ENCODE data around the gene SLX4IP. TPM values are rescaled to one million over a fixed set of nuclear protein-coding genes. Genes with fewer than 3 reads are reported as not detected.

Gene SLX4IP
- total RNA-seq, 1 experiment from 2014 or later, result 7.0 TPM

DNA sequence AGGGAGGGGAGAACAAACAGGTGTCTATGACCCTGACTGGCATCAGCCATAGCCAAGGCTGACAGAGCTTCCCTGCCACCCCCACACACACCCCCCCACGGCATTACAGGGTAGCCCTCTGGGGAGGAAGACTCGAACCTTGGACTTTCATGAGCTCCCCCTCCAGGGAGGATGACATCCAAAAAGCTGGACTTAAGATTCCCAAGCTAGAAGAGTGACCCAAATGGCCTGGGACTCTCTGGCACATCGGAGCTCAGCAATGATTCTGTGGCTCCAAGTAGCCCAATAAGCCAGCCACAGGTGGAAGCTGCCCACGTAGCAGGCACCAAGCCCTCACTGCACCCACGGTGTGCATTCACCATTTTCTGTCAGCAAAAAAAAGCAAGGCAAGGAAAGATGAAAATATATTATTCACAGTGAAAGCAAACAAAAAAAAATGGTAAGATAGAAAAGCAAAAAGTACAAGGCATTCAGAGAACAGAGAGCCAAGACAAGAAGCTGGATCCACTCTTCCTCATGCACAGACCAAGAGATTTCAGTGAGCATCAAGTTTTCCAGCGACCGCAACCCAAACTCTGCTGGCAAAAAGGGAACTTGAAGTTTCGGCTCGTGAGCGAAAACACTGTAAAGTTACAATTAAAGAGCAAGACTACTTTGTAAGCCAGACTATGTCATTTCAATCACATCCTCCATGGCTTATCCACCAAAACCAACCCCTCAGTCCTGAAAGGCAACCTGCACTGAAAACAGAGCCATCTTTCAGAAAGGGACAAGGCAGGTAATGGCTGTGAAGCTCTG is 227.8 kb downstream of the SLX4IP start:
- DNase-seq (ENCODE audit: low read depth), result no peak

DNA sequence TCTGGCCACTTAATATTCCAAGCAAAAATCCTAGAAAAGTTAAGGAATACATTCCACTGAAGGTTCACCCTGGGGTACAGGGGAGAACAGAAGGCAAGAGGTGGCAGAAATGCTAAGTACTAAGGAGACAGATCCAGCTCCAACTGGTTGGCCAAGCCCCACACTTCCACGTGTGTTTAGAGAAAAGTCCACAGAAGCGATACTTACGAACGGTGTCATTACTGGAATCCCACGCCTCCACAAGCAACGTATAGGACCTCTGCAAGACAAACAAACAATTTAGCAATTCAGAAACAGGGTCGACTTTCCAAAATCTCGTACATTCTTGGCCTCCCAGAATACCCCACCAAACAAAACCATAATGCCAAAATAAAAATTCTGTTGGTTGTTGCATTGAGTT is 228.7 kb downstream of the SLX4IP start:
- no peak for DNase-seq (ENCODE audit: low read depth)

DNA sequence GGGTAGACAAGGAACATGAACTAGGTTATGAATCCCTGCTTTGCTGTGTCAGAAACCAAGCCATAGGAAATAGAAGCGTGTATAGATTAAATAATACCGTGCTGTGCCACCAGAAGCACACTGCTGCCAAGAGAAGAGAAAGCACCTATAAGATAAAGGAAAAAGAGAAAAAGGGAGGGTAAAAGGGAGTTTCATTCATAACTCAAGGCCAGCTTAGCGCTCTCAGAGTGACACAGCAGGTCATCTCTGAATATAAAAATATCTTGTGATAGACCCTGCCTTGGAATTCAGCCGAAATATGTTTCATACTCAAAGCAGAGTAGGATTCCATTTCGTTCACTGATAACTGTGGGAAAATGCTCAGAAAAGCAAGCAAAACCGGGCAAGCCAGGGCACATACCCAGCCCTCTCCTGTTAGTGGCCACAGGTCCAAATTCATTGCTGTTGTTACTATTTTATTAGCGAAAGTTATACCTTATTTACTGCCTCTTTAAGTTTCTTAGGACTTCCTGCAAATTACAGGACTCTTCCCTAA is 230.0 kb downstream of the SLX4IP start:
- DNase-seq (ENCODE audit: low read depth), result no peak

DNA sequence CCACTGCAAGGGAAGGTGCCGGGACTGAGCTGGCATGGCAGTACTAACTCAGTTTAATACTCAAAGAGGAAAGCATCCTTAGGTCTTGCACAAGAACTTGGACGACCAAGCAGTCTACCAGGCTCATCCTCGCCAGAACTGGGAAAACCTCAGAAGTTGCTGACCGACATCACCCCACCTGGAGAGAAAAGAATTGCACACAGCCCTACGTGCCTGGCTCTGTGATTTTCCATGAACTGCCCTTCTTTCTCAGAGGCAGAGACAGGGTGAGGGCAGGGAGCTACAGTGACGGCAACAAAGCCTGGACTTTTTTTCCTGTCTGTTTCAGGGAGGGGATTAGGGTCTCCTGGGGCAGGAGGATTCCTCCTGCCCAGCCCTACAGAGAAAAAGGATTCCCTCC is 230.7 kb downstream of the SLX4IP start:
- DNase-seq (ENCODE audit: low read depth), result no peak

DNA sequence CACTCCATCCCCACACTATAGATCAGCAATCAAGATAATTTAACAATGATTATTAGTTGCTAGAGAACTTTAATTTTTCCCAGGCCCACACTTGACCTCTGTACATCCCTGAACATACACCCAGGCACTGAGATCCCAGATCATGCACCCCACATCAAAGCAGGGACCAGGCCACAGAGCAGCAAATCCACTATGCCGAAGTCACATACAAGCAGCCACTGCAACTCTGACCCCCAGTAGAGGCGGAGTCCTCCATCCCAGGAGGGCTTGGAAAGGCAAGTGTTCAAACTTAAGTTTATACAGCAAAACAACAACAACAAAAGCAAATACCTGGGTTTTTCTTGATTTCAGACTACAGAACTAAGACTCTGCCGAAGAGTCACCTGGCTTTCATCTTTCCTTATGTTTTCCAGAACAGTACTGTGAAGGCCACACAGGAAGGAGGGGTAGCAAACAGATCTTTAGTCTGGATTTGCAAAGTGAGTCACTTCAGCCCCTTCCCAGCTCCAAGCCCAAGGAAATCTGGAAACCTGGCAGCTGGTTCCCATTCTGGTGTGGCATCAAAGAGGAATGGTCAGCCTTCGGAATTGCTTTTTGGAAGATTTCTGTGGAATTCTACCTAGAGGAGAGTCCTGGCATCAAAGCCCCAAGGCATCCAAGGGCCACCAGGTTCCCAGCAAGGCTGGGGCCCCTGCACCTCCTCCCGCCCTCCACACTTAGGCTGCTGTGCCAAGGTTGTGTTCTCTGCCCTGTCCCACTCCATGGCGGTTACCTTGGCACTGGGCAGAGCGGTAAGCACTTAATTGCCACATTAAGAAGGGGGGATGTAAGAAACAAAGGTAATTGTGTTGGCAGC is 231.3 kb downstream of the SLX4IP start:
- DNase-seq (ENCODE audit: low read depth), result no peak

DNA sequence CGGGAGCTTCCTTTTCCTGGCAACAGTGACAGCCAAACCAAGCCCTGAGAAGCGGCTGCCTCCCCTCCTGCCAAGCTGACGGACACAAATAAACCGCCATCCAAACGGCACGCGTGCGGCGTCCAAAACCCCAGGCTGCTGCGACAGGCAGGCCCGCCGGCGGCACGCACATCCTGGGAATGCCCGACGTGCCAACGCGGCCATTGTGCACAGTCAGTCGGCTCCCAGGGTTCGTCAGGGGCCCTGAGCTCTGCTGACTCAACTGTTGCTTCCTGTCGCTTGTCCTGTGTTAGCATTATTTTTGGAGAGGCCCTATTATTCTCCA is 231.9 kb downstream of the SLX4IP start:
- DNase-seq (ENCODE audit: low read depth), result no peak

DNA sequence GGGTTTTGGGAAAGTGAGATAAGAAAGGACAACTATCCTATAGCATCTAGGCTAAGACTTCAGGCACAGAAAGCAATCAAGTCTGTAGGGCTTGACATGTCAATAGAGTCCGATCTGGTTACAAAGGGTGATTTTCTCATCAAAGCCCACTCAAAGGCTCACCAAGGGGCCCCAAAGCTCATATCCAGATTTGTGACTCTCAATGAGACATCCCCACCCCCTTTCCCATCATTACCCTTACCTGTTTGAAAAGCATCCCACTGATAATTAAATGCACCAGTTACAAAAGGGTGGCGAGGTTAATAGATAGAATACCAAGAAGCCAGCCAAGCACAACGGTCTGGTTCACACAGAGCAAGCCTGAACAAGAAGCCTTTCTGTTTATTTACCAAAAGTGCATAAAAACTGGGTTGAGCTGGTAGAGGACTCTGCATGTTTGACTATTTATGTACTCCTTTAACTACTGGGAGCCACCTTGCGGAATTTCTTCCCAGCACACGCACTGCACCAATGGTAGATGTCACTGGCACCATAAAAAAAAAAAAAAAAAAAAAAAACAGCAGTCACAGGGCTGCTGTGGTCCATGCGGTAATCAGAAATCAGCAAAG is 232.6 kb downstream of the SLX4IP start:
- DNase-seq (ENCODE audit: low read depth), result no peak

DNA sequence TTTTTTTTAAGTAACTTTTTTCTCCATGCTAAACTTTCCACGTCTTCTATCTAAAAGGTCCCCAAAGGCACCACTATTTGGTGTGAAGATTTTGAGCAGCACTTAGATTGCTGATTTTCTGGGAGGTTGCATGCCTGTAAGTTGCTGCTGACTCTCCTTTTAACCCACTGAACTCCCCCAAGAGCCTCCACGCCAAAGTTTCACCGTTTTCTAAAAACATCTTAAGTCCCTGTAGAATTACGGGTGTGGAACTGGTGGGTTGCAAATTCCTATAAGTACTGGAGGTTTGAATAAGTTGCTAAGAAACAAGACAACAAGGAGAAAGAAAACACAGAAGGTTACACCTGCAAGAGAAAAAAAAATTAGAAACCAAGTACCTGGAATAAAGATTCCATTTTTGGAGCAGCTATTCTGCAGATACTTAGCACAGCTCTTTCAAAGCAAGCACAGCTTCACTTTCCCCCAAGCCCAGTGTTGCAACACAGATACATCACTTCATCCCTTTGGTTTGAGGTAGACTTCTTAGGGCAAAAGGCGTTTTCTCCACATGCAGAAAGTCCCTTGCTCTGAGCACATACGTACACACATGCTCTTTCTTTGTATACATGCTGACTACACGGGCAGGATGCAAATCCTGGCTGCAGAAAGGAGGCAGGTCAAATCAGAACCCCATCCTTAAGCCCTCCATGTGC is 233.7 kb downstream of the SLX4IP start:
- no peak for DNase-seq (ENCODE audit: low read depth)

DNA sequence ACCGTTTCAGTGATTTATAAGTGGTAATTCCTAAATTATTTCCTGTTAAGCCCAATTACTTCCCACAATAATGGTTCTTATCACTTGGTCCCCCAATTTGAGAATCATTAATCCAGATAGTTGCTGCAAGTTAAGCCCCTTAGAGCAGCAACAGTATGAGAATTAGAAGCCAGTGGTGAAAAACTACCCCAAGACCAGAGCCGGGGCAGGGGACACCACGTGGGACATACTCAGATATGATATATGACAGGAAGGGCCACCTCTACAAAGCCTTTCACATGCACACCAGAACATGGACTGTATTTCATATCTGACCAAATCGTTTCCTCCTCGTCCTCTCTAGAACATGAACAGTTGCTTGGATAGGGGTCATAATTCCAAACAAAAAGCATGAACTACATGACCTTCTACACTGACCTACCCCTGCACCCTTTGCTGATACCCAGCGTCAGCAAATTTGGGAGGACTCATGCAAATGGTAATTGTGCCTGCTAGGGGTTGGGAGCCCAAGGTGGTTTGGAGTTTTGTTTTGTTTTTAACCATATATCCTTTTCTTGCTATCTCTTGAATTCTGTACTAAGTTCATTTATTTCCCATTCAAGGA is 234.8 kb downstream of the SLX4IP start:
- no peak for DNase-seq (ENCODE audit: low read depth)

DNA sequence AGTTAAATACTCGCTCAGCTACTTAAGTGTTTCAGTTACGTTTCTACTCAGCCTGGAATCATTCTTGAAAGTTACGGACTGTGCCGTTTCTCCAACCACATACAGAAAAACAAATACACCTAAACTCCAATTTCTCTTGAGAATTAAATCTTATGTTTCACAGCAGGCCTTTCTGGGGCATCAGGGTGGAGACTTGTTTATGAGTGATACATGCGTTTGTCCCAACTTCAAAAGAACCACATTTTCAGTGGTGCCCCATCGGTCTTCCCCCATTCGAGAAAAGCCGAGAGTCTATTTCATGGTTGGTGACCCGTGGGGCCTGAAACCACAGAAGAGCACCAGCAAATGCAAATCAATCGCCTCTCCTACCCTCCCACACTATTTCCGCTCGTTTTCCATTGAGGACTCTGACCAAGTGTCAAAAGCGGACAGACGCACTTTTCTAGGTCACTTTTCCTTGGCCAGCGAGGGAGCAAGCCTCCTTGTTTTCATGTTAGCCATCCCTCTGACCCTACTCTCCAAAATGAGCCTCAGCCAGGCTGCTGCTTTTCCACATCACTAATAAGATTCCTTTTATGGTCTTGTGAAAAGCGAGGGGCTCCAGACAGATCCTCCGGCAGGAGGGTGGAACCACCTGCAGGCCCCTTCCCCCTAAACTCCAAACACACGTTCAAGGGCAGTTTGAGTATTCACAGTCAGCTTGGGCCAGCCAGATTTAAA is 235.6 kb downstream of the SLX4IP start:
- no peak for DNase-seq (ENCODE audit: low read depth)

DNA sequence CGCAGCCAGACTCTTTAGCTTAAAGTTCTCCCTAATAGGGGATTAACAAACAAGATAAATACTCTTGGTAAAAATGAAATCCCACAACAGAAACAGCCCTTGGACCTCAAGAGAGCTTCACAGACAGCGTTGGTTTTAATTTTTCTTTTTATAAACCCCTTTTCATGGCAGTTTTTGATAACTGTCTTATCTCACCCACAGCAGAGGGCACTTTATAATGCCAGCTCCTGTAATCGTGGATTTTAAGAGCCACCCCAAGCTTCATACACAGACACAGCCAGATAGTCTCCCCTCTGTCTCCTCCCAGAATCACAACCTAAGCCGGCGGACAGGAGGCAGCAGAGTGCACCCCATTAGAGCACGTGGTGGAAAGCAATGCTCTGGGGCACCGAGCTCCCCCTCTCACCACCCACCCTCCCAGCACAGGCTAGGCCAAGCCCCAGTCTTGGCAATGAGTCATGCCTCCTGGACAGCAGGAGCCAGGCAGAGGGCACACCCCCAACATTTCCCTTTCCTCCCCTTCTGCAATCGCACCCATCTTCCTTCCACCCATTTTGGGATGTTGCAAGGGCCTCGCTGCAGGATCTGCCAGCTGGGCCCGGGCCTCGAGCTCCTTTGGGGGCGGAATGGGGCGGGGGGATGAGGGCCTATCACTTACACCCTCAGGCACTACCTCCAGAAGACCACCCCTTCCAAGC is 236.3 kb downstream of the SLX4IP start:
- DNase-seq (ENCODE audit: low read depth), result peak; percentile 97

DNA sequence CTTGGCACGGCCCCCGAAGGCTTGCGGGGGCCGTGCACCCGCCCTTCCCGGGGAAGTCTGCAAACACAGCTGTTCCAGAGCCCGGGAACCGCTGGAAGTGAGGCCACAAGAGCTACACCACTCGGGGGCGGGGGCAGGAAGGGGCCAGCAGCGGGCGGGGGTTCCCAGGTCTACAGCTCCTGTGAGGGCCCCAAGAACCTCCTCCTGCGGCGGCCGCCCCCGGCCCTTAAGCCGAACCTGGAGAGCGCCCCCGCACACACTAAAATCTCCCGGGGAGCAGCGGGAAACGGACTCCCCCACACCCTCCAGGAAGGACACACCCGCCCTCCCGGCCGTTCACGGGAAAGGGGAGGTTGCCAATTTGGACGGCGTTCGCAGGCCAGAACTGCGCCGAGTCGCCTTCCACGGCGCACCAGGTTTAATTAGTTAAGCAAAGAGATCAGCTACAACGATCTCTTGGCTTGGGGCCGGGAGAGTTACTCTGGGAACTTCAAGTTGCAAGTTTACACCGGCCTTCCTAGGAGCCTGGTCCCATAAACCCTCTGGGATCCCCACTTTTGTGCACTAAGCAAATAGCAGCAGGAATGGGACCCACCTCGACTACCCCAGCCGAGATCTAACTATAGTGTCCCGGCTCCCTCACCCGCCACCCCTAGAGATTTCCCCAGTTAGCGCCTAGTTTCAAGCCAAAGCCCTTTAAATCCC is 237.0 kb downstream of the SLX4IP start:
- peak; percentile 50 for DNase-seq (ENCODE audit: low read depth)

DNA sequence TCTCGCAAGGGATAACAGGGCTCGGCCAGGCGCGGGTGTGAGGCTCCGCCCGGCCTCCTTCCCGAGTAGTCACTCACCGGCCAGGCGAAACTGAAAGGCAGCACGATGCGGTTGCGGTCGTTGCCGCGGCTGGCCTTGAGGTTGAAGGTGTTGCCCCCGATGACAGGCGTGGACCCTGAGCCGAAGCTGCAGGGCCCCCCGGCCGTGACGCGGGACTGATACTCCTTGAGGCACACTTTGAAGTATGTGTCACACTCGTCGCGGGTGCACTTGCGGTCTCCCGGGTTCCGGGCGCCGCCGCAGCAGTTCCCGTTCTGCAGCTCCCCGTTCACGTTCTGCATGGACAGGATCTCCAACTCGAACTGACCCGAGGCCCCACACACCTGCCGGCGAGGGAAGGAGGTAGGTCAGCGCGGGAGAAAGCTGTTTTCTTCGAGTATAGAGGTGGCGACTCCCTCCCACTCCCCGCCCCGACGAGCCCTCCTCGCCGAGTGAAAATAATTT is 237.6 kb downstream of the SLX4IP start:
- peak; percentile 49 for DNase-seq (ENCODE audit: low read depth)

DNA sequence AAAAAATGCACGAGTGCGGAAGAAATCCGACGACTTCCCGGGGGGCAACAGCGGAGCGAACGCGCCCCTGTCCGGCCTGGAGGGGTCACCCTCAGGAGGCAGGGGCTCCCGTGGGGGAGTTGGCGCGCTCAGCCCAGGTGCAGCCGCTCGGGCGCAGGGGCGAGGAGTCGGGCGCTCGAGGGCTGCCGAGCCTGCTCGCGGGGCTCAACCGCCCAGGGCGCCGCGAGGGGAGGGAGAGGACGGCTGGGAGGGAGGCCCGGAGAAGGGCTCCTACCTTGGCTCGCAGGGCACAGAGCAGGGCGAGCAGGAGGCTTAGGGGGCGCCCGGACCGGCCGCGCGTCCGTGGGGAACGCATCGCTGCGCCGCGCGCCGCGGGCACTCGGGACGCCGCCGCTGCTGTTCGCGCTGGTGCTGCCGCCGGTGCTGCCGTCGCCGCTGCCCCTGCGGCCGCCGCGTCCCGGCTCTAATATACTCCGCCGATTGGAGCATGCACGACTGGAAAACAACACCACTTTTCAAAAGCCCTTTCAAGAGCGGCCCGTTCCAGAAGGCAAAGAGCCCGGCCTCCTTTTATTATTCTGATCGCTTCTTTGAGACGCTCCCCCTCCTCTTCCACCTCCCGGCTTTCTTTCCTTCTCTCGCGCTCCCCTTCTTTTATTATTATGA is 238.2 kb downstream of the SLX4IP start:
- DNase-seq (ENCODE audit: low read depth), result no peak

DNA sequence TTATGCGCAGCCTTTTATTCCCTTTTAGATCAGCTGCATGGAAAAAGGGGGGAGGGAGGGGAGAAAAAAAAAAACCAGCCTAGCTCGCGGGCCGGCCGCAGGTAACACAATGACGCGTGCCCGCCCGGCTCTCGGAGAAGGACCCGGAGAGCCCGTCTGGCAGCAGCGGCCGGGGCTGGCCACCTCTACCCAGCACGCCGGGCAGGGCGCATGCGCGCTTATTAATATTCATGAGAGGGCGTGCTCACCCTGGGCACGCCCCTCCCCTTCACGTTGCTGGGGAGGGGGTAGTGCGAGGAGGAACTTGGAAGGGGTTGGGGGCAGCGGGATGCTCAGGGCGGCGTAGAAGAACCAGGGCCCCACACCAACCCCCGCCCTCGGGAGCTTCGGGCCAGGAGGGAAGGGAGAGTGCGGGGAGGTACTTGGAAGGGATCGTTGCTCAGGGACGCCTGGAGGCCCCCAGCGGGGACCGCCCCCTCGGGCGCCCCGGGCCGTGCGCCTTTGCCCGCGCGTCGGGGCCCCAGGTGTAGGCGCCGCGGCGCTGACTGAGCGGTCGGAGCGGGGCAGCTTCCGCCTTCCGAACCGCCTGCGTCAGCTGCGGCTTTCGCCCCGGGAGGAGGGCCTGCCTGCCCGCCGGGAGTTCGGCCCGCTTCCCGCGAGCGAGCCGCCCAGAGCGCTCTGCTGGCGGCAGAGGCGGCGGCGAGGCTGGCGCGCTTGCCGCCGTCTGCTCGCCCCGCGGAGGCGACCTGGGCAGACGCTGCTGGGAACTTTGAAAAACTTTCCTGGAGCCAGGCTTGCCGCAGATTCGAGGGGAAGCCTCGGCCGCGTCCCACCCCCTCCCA is 239.0 kb downstream of the SLX4IP start, which contains the start of gene JAG1:
JAG1 (minus strand) TSS at position 158 of the 842 bp plus-strand sequence. CDS start 469 bp downstream, outside the sequence.
- peak; percentile 89 for DNase-seq (ENCODE audit: low read depth)

DNA sequence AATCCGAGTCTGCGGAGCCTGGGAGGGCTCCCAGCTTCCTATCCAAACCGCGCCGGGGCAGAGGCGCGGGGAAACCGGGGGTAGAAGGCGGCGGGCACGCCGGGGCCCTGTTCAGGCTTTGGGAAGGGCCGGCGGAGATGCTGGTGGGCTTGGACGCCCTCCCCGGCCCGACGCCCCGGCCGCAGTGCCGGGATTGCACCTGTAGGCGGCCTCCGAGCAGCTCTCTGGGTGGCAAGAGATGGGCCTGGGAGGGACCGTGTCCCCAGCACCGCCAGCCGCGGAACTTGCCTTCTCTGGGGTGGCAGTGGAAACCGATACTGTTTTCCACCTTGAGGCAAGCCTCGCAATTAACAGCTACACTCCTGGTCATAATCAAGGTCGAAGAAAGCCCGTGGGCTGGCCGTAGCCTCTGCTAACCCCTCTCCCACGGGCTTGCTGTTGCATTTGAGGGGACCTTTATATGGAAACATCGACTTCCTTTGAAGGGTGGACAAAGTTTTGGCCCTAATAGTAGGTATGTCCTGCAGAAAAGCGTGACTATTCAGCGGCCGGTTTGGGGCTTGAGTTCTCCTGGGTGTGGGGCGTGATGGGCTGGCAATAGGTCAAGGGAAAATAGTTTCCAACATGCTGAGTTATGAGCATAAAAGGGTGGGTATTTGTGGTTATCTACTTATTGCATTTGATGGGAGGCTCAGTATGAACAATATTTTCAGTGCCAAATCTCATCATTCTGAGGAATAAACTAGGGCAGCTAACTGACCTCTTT is 239.8 kb downstream of the SLX4IP start:
- DNase-seq (ENCODE audit: low read depth), result peak; percentile 69

DNA sequence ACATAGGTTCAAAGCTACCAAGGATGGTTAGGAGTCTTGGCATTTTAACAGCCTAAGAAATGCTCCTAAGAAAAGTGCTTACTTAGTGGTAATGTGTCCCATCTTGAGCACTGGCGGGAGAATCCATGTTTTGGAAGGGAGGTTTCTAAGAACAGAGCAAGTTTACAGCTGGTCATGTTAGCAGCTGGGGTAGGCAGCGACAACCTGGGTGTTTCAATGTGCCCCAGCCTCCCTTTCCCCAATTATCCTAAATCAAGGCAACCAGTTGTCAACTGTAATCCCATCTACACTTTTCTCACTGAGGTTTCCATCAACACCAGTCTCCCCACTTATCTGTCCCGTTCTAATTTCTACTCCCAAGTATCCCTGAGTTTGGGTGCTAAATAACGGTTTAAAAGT is 240.3 kb downstream of the SLX4IP start:
- DNase-seq (ENCODE audit: low read depth), result no peak

All from LHCN-M2 (cell line).